ENCODE results near the gene LAMB3. TPM values are rescaled to one million over a fixed set of nuclear protein-coding genes. Genes with fewer than 3 reads are reported as not detected.

LAMB3 gene
- total RNA-seq, 2 experiments from 2014 or later = 0.60 to 0.70 TPM

DNA sequence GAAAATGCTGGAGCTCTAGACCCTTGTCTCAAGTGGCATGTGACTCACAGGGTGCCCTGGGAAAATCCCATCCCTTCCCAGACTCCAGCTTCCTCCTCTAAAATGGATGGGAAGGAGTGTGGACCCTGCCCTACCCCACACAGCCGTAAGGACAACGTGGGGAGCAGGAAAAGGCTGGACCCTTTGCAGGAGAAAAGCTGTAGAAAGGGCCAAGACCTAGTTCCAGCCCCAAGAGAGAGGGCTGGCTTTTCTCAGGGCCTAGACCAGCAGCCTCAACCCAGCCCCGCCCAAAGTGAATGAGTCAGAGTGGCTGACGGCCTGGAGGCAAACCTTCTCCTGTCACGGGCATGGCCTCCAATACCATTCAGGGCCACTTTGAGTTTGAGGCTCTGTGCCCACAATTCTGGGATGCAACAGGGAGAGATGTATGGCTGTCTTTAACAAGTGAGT is 1.1 kb downstream of the LAMB3 start:
- peaks cover 28% of the 10 kb centered on the region for H3K4me1 Mint-ChIP-seq (ENCODE audit: low read depth)
- DNase-seq (peak; percentile 79), ATAC-seq (peak; percentile 94)
- H3K4me3 Mint-ChIP-seq = no peak overlapping the region
- no peaks in the 10 kb centered on the region for H3K27me3 Mint-ChIP-seq
- TF ChIP-seq, protein P1, sequence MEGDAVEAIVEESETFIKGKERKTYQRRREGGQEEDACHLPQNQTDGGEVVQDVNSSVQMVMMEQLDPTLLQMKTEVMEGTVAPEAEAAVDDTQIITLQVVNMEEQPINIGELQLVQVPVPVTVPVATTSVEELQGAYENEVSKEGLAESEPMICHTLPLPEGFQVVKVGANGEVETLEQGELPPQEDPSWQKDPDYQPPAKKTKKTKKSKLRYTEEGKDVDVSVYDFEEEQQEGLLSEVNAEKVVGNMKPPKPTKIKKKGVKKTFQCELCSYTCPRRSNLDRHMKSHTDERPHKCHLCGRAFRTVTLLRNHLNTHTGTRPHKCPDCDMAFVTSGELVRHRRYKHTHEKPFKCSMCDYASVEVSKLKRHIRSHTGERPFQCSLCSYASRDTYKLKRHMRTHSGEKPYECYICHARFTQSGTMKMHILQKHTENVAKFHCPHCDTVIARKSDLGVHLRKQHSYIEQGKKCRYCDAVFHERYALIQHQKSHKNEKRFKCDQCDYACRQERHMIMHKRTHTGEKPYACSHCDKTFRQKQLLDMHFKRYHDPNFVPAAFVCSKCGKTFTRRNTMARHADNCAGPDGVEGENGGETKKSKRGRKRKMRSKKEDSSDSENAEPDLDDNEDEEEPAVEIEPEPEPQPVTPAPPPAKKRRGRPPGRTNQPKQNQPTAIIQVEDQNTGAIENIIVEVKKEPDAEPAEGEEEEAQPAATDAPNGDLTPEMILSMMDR (IDR thresholded peaks at IDR 0.05) = no peak
- ChIA-PET POLR2A (no interaction called here), CTCF (interaction anchor here (1.2 to 6.0 kb wide), 2 partner anchors 23 to 43 kb away, joined by 4 to 25 read pairs; no protein-coding TSS in a partner anchor)
- H3K36me3 Mint-ChIP-seq (ENCODE audit: low read depth) = no peaks in the 10 kb centered on the region
- no peaks in the 10 kb centered on the region for H3K9me3 Mint-ChIP-seq
- intact Hi-C loops (cut with micrococcal nuclease) = no loop called here
- H3K27ac Mint-ChIP-seq = no peak overlapping the region

GRCh38 chr1:209650454-209650853 is 1.8 kb downstream of the LAMB3 start:
- ATAC-seq (no peak), DNase-seq (no peak)
- no peaks in the 10 kb centered on the region for H3K27me3 Mint-ChIP-seq
- no peaks in the 10 kb centered on the region for H3K9me3 Mint-ChIP-seq
- ChIA-PET POLR2A (no interaction called here), CTCF (interaction anchor here (2.0 to 6.0 kb wide), 2 partner anchors 14 to 23 kb away, joined by 6 to 25 read pairs; no protein-coding TSS in a partner anchor)
- TF ChIP-seq, protein P1 (IDR thresholded peaks at IDR 0.05) = no peak
- H3K4me1 Mint-ChIP-seq (ENCODE audit: low read depth) = peaks cover 28% of the 10 kb centered on the region
- H3K27ac Mint-ChIP-seq = no peak overlapping the region
- H3K36me3 Mint-ChIP-seq (ENCODE audit: low read depth) = no peaks in the 10 kb centered on the region
- intact Hi-C loops (cut with micrococcal nuclease) = no loop called here
- no peak overlapping the region for H3K4me3 Mint-ChIP-seq

- no peaks in the 10 kb centered on the region for H3K36me3 Mint-ChIP-seq (ENCODE audit: low read depth)
- TF ChIP-seq, protein P1 (IDR thresholded peaks at IDR 0.05) = no peak
- no peaks in the 10 kb centered on the region for H3K9me3 Mint-ChIP-seq
- no peaks in the 10 kb centered on the region for H3K27me3 Mint-ChIP-seq
- H3K4me1 Mint-ChIP-seq (ENCODE audit: low read depth) = peaks cover 28% of the 10 kb centered on the region
- no peak for DNase-seq
- no peak for ATAC-seq
- H3K4me3 Mint-ChIP-seq = no peak overlapping the region
- ChIA-PET POLR2A (interaction anchor here (0.9 to 1.6 kb wide), 2 partner anchors 13 to 38 kb away, joined by 3 read pairs; no protein-coding TSS in a partner anchor), CTCF (interaction anchor here (0.8 to 6.0 kb wide), 9 partner anchors 16 to 99 kb away, joined by 3 to 25 read pairs (median 3); partner anchors contain the start of gene CAMK1G)
- intact Hi-C loops (cut with micrococcal nuclease) = no loop called here
- H3K27ac Mint-ChIP-seq = no peak overlapping the region
These were observed 3.1 kb downstream of the LAMB3 start for GRCh38 chr1:209648931-209649776.

GRCh38 chr1:209648346-209648745 is 3.9 kb downstream of the LAMB3 start:
- TF ChIP-seq, protein P1 (IDR thresholded peaks at IDR 0.05) = no peak
- POLR2A ChIA-PET = interaction anchor here (1.6 kb wide), 1 partner anchor 39 kb away, joined by 3 read pairs; no protein-coding TSS in a partner anchor
- ATAC-seq = no peak

GRCh38 chr1:209647156-209647555 is 5.1 kb downstream of the LAMB3 start:
- DNase-seq (no peak), ATAC-seq (no peak)
- TF ChIP-seq, protein P1 (IDR thresholded peaks at IDR 0.05) = no peak
- peaks cover 14% of the 10 kb centered on the region for H3K4me1 Mint-ChIP-seq (ENCODE audit: low read depth)
- H3K36me3 Mint-ChIP-seq (ENCODE audit: low read depth) = no peaks in the 10 kb centered on the region
- ChIA-PET POLR2A (no interaction called here), CTCF (interaction anchor here (0.7 to 6.0 kb wide), 3 partner anchors 19 to 46 kb away, joined by 3 to 25 read pairs (median 5); no protein-coding TSS in a partner anchor)
- no peak overlapping the region for H3K4me3 Mint-ChIP-seq
- H3K9me3 Mint-ChIP-seq = no peaks in the 10 kb centered on the region
- no peaks in the 10 kb centered on the region for H3K27me3 Mint-ChIP-seq
- no peak overlapping the region for H3K27ac Mint-ChIP-seq
- intact Hi-C loops (cut with micrococcal nuclease) = no loop called here

More at GRCh38 chr1:209648346-209648745, 3.9 kb downstream of the LAMB3 start:
- peaks cover 22% of the 10 kb centered on the region for H3K4me1 Mint-ChIP-seq (ENCODE audit: low read depth)
- H3K4me3 Mint-ChIP-seq = no peak overlapping the region
- no peaks in the 10 kb centered on the region for H3K36me3 Mint-ChIP-seq (ENCODE audit: low read depth)
- DNase-seq = no peak
- no peak overlapping the region for H3K27ac Mint-ChIP-seq
- H3K9me3 Mint-ChIP-seq = no peaks in the 10 kb centered on the region
- H3K27me3 Mint-ChIP-seq = no peaks in the 10 kb centered on the region
- CTCF ChIA-PET = interaction anchor here (1.3 to 6.0 kb wide), 2 partner anchors 21 to 100 kb away, joined by 3 to 25 read pairs; no protein-coding TSS in a partner anchor
- intact Hi-C loops (cut with micrococcal nuclease) = no loop called here
